ENCODE measurements around the gene R3HDM4.

GRCh38 chr19:903266-903797, 9.7 kb downstream of the R3HDM4 start:
- no peak for TF ChIP-seq GATA2 (IDR thresholded peaks at IDR 0.05; ENCODE audit: low read depth, low read length)
- no peak for TF ChIP-seq GATA3 (IDR thresholded peaks at IDR 0.05; ENCODE audit: low read depth, low read length)

All from SH-SY5Y (cell line).